Activated naive CD4-positive, alpha-beta T cell treated with anti-CD3 and anti-CD28 coated beads, Interleukin-2, amount 10 ng/mL, durations not matched to agents 5 hours and 36 hours (primary cell): ENCODE data around the gene CYSLTR2. TPM values are rescaled to one million over a fixed set of nuclear protein-coding genes. Genes with fewer than 3 reads are reported as not detected.

ENCODE experiments used
- total RNA-seq, 2 experiments: library from RNA; stranded (reverse); gene quantifications; one replicate each; pipeline ENCODE4 v1.2.3, GENCODE V29; 2021

Gene CYSLTR2
- total RNA-seq = 1 to 10 TPM; 4.0 to 4.1 TPM

GRCh38 chr13:48653472-48653939 lies at the start of gene CYSLTR2:
TSS of gene CYSLTR2 (plus strand) at chr13:48653929. CDS start at chr13:48706818, 52,889 bp downstream.

Other genes starting within 250 kb of the CYSLTR2 start
- gene LPAR6, start 240.8 kb upstream of the CYSLTR2 start, total RNA-seq = 10 to 100 TPM; 92.1 to 94.7 TPM
- gene RCBTB2, start 120.8 kb upstream of the CYSLTR2 start, total RNA-seq = 10 to 100 TPM; 19.7 to 20.6 TPM